NCI-H748 (cell line): ENCODE measurements around the gene EEF1A1.
"Not testable (repeated sequence)": the region's sequence is repeated elsewhere in the genome, so short reads cannot be mapped to it uniquely, and the experiment has no call there.

ENCODE experiments used
- DNase-seq: peaks from one replicate; lab custom pipeline; 2025; ENCODE audit not compliant: unreplicated experiment; lab: John Stamatoyannopoulos, UW

Gene EEF1A1

GRCh38 chr6:73506246-73506645, 14.6 kb downstream of the EEF1A1 start:
- no peak for DNase-seq

- not testable (repeated sequence) for DNase-seq
Observed at GRCh38 chr6:73505705-73506104, 15.1 kb downstream of the EEF1A1 start.

GRCh38 chr6:73505142-73505541, 15.7 kb downstream of the EEF1A1 start:
- no peak for DNase-seq

GRCh38 chr6:73504160-73504559, 16.7 kb downstream of the EEF1A1 start:
- no peak for DNase-seq

- no peak for DNase-seq
Observed at GRCh38 chr6:73503027-73503772, 17.6 kb downstream of the EEF1A1 start.

- no peak for DNase-seq
Observed at GRCh38 chr6:73497915-73498314, 22.9 kb downstream of the EEF1A1 start.

- no peak for DNase-seq
Observed at GRCh38 chr6:73491377-73491776, 29.5 kb downstream of the EEF1A1 start.

- no peak for DNase-seq
Observed at GRCh38 chr6:73487473-73487872, 33.4 kb downstream of the EEF1A1 start.

- DNase-seq: no peak
Observed at GRCh38 chr6:73484438-73484837, 36.4 kb downstream of the EEF1A1 start.

GRCh38 chr6:73481969-73482368, 38.9 kb downstream of the EEF1A1 start:
- DNase-seq: no peak

- DNase-seq: no peak
Observed at GRCh38 chr6:73477407-73477806, 43.4 kb downstream of the EEF1A1 start.

- no peak for DNase-seq
Observed at GRCh38 chr6:73476723-73477122, 44.1 kb downstream of the EEF1A1 start.

GRCh38 chr6:73471686-73472290, 49.0 kb downstream of the EEF1A1 start:
- no peak for DNase-seq
